DMS153 treated with DMSO at 0.1 percent for 48 hours (cell line): ENCODE data around the gene MAPK7.

ENCODE experiments used
- DNase-seq: peaks from one replicate; lab custom pipeline; 2025; ENCODE audit not compliant: unreplicated experiment; lab: John Stamatoyannopoulos, UW

Gene MAPK7

GRCh38 chr17:19362277-19363113 is 15.8 kb upstream of the MAPK7 start, which contains the start of gene B9D1:
B9D1 (minus strand) TSS chr17:19362723; CDS start chr17:19362569, 154 bp downstream.
- peak; percentile 41 for DNase-seq

GRCh38 chr17:19363114-19363438 is 15.2 kb upstream of the MAPK7 start:
- no peak for DNase-seq

- no peak for DNase-seq
These were observed 14.8 kb upstream of the MAPK7 start for GRCh38 chr17:19363460-19364035.

- no peak for DNase-seq
These were observed 13.4 kb upstream of the MAPK7 start for GRCh38 chr17:19364699-19365498.

- DNase-seq, result no peak
These were observed 12.8 kb upstream of the MAPK7 start for GRCh38 chr17:19365499-19365817.

- DNase-seq, result no peak
These were observed 12.3 kb upstream of the MAPK7 start for GRCh38 chr17:19365833-19366636.

- DNase-seq, result no peak
These were observed 11.7 kb upstream of the MAPK7 start for GRCh38 chr17:19366637-19366972.

- DNase-seq, result no peak
These were observed 10.1 kb upstream of the MAPK7 start for GRCh38 chr17:19368229-19368628.

GRCh38 chr17:19369107-19369778 is 9.1 kb upstream of the MAPK7 start:
- DNase-seq, result no peak

- DNase-seq, result no peak
These were observed 8.3 kb upstream of the MAPK7 start for GRCh38 chr17:19369846-19370492.

- no peak for DNase-seq
These were observed 7.8 kb upstream of the MAPK7 start for GRCh38 chr17:19370493-19370960.

- DNase-seq, result no peak
These were observed 6.9 kb upstream of the MAPK7 start for GRCh38 chr17:19371259-19372010.

- DNase-seq, result no peak
These were observed 6.3 kb upstream of the MAPK7 start for GRCh38 chr17:19372011-19372370.

GRCh38 chr17:19372439-19372838 is 5.9 kb upstream of the MAPK7 start:
- DNase-seq, result no peak

- no peak for DNase-seq
These were observed 5.3 kb upstream of the MAPK7 start for GRCh38 chr17:19372866-19373504.

- no peak for DNase-seq
These were observed 4.2 kb upstream of the MAPK7 start for GRCh38 chr17:19374136-19374535.

- no peak for DNase-seq
These were observed 2.6 kb upstream of the MAPK7 start for GRCh38 chr17:19375732-19376131.

GRCh38 chr17:19376811-19377210 is 1.5 kb upstream of the MAPK7 start:
- DNase-seq, result peak; percentile 8
